ENCODE measurements around the gene PLPPR1. TPM values are rescaled to one million over a fixed set of nuclear protein-coding genes. Genes with fewer than 3 reads are reported as not detected.

The PLPPR1 gene
- polyA plus RNA-seq, 4 donors = 0.16 to 1.6 TPM; not detected in 2

- H3K27me3 ChIP-seq (ENCODE audit: control insufficient read depth in 3 of 3, insufficient read depth in 3 of 3, low read length in 3 of 3) = peaks cover 0 to 4% (median 0%) of the 10 kb centered on the region in 3 donors
- FAIRE-seq = no peak
- DNase-seq = no peak
- H3K27ac ChIP-seq (ENCODE audit: low read depth in 1 of 3, low read length in 2 of 3) = no peak overlapping the region
- no peak overlapping the region for H3K4me3 ChIP-seq (ENCODE audit: low read depth in 1 of 3, low read length in 3 of 3)
- no peaks in the 10 kb centered on the region for H3K9me3 ChIP-seq (ENCODE audit: control insufficient read depth in 2 of 2, insufficient read depth in 1 of 2, low read depth in 1 of 2, low read length in 1 of 2)
- WGBS, 3 donors = 26 to 65% (median 43%) methylated on average over 1 of the region's 1 CpG
- no peaks in the 10 kb centered on the region for H3K36me3 ChIP-seq (ENCODE audit: control insufficient read depth in 3 of 3, insufficient read depth in 2 of 3, low read depth in 1 of 3, low read length in 3 of 3)
- H3K4me1 ChIP-seq (ENCODE audit: control insufficient read depth in 3 of 3, insufficient read depth in 2 of 3, low read depth in 1 of 3, low read length in 2 of 3) = peaks cover 7 to 23% (median 8%) of the 10 kb centered on the region in 3 donors
Observed at GRCh38 chr9:101350285-101350684, 321.8 kb downstream of the PLPPR1 start.

GRCh38 chr9:101352892-101353463 lies 324.5 kb downstream of the PLPPR1 start:
- DNase-seq = peak; percentile 32 to 67
- no peak for FAIRE-seq
- H3K9me3 ChIP-seq (ENCODE audit: control insufficient read depth in 2 of 2, insufficient read depth in 1 of 2, low read depth in 1 of 2, low read length in 1 of 2) = peaks cover 0 to 4% of the 10 kb centered on the region in 2 donors
- H3K27ac ChIP-seq (ENCODE audit: low read depth in 1 of 3, low read length in 2 of 3) = peak overlapping the region in 1 of 3 donors; percentile 13
- H3K36me3 ChIP-seq (ENCODE audit: control insufficient read depth in 3 of 3, insufficient read depth in 2 of 3, low read depth in 1 of 3, low read length in 3 of 3) = no peaks in the 10 kb centered on the region
- WGBS, 3 donors = 22 to 64% (median 39%) methylated on average over 6 of the region's 6 CpGs
- peaks cover 7 to 30% (median 8%) of the 10 kb centered on the region in 3 donors for H3K4me1 ChIP-seq (ENCODE audit: control insufficient read depth in 3 of 3, insufficient read depth in 2 of 3, low read depth in 1 of 3, low read length in 2 of 3)
- no peak overlapping the region for H3K4me3 ChIP-seq (ENCODE audit: low read depth in 1 of 3, low read length in 3 of 3)
- H3K27me3 ChIP-seq (ENCODE audit: control insufficient read depth in 3 of 3, insufficient read depth in 3 of 3, low read length in 3 of 3) = peaks cover 0 to 4% (median 0%) of the 10 kb centered on the region in 3 donors

GRCh38 chr9:101353683-101354082 lies 325.2 kb downstream of the PLPPR1 start:
- DNase-seq = peak in 1 of 2 donors; percentile 1
- no peaks in the 10 kb centered on the region for H3K36me3 ChIP-seq (ENCODE audit: control insufficient read depth in 3 of 3, insufficient read depth in 2 of 3, low read depth in 1 of 3, low read length in 3 of 3)
- FAIRE-seq = no peak
- peaks cover 7 to 30% (median 8%) of the 10 kb centered on the region in 3 donors for H3K4me1 ChIP-seq (ENCODE audit: control insufficient read depth in 3 of 3, insufficient read depth in 2 of 3, low read depth in 1 of 3, low read length in 2 of 3)
- H3K27me3 ChIP-seq (ENCODE audit: control insufficient read depth in 3 of 3, insufficient read depth in 3 of 3, low read length in 3 of 3) = peaks cover 0 to 4% (median 0%) of the 10 kb centered on the region in 3 donors
- 69 to 76% (median 69%) methylated on average over 2 of the region's 2 CpGs for WGBS, 3 donors
- no peak overlapping the region for H3K4me3 ChIP-seq (ENCODE audit: low read depth in 1 of 3, low read length in 3 of 3)
- H3K27ac ChIP-seq (ENCODE audit: low read depth in 1 of 3, low read length in 2 of 3) = no peak overlapping the region
- H3K9me3 ChIP-seq (ENCODE audit: control insufficient read depth in 2 of 2, insufficient read depth in 1 of 2, low read depth in 1 of 2, low read length in 1 of 2) = peaks cover 0 to 4% of the 10 kb centered on the region in 2 donors

GRCh38 chr9:101354143-101354764 lies 325.7 kb downstream of the PLPPR1 start:
- WGBS, 3 donors = 39 to 74% (median 59%) methylated on average over 5 of the region's 5 CpGs
- FAIRE-seq (no peak), DNase-seq (peak; percentile 82 to 92)
- Histone ChIP-seq H3K36me3 (ENCODE audit: control insufficient read depth in 3 of 3, insufficient read depth in 2 of 3, low read depth in 1 of 3, low read length in 3 of 3) (no peaks in the 10 kb centered on the region), H3K9me3 (ENCODE audit: control insufficient read depth in 2 of 2, insufficient read depth in 1 of 2, low read depth in 1 of 2, low read length in 1 of 2) (peaks cover 0 to 4% of the 10 kb centered on the region in 2 donors), H3K4me1 (ENCODE audit: control insufficient read depth in 3 of 3, insufficient read depth in 2 of 3, low read depth in 1 of 3, low read length in 2 of 3) (peaks cover 7 to 30% (median 8%) of the 10 kb centered on the region in 3 donors), H3K4me3 (ENCODE audit: low read depth in 1 of 3, low read length in 3 of 3) (no peak overlapping the region), H3K27me3 (ENCODE audit: control insufficient read depth in 3 of 3, insufficient read depth in 3 of 3, low read length in 3 of 3) (peaks cover 0 to 4% (median 0%) of the 10 kb centered on the region in 3 donors), H3K27ac (ENCODE audit: low read depth in 1 of 3, low read length in 2 of 3) (peak overlapping the region in 2 of 3 donors; percentile 45 to 83)

GRCh38 chr9:101354765-101355708 lies 326.5 kb downstream of the PLPPR1 start:
- Histone ChIP-seq H3K36me3 (ENCODE audit: control insufficient read depth in 3 of 3, insufficient read depth in 2 of 3, low read depth in 1 of 3, low read length in 3 of 3) (no peaks in the 10 kb centered on the region), H3K27ac (ENCODE audit: low read depth in 1 of 3, low read length in 2 of 3) (peak overlapping the region; percentile 45 to 83 (median 78)), H3K27me3 (ENCODE audit: control insufficient read depth in 3 of 3, insufficient read depth in 3 of 3, low read length in 3 of 3) (peaks cover 0 to 4% (median 0%) of the 10 kb centered on the region in 3 donors), H3K9me3 (ENCODE audit: control insufficient read depth in 2 of 2, insufficient read depth in 1 of 2, low read depth in 1 of 2, low read length in 1 of 2) (peaks cover 0 to 4% of the 10 kb centered on the region in 2 donors), H3K4me1 (ENCODE audit: control insufficient read depth in 3 of 3, insufficient read depth in 2 of 3, low read depth in 1 of 3, low read length in 2 of 3) (peaks cover 7 to 30% (median 8%) of the 10 kb centered on the region in 3 donors), H3K4me3 (ENCODE audit: low read depth in 1 of 3, low read length in 3 of 3) (no peak overlapping the region)
- peak; percentile 55 to 61 for DNase-seq
- no peak for FAIRE-seq
- 23 to 55% (median 27%) methylated on average over 7 of the region's 7 CpGs for WGBS, 3 donors

GRCh38 chr9:101356619-101357018 lies 328.1 kb downstream of the PLPPR1 start:
- H3K27ac ChIP-seq (ENCODE audit: low read depth in 1 of 3, low read length in 2 of 3) = no peak overlapping the region
- H3K4me3 ChIP-seq (ENCODE audit: low read depth in 1 of 3, low read length in 3 of 3) = no peak overlapping the region
- H3K36me3 ChIP-seq (ENCODE audit: control insufficient read depth in 3 of 3, insufficient read depth in 2 of 3, low read depth in 1 of 3, low read length in 3 of 3) = no peaks in the 10 kb centered on the region
- 38 to 64% (median 45%) methylated on average over 1 of the region's 1 CpG for WGBS, 3 donors
- DNase-seq (no peak), FAIRE-seq (no peak)
- peaks cover 0 to 4% of the 10 kb centered on the region in 2 donors for H3K9me3 ChIP-seq (ENCODE audit: control insufficient read depth in 2 of 2, insufficient read depth in 1 of 2, low read depth in 1 of 2, low read length in 1 of 2)
- H3K27me3 ChIP-seq (ENCODE audit: control insufficient read depth in 3 of 3, insufficient read depth in 3 of 3, low read length in 3 of 3) = peaks cover 0 to 4% (median 0%) of the 10 kb centered on the region in 3 donors
- peaks cover 7 to 30% (median 8%) of the 10 kb centered on the region in 3 donors for H3K4me1 ChIP-seq (ENCODE audit: control insufficient read depth in 3 of 3, insufficient read depth in 2 of 3, low read depth in 1 of 3, low read length in 2 of 3)

GRCh38 chr9:101359679-101360078 lies 331.2 kb downstream of the PLPPR1 start:
- DNase-seq = no peak
- no peaks in the 10 kb centered on the region for H3K27me3 ChIP-seq (ENCODE audit: control insufficient read depth in 3 of 3, insufficient read depth in 3 of 3, low read length in 3 of 3)
- peaks cover 0 to 4% of the 10 kb centered on the region in 2 donors for H3K9me3 ChIP-seq (ENCODE audit: control insufficient read depth in 2 of 2, insufficient read depth in 1 of 2, low read depth in 1 of 2, low read length in 1 of 2)
- H3K4me3 ChIP-seq (ENCODE audit: low read depth in 1 of 3, low read length in 3 of 3) = no peak overlapping the region
- no peaks in the 10 kb centered on the region for H3K36me3 ChIP-seq (ENCODE audit: control insufficient read depth in 3 of 3, insufficient read depth in 2 of 3, low read depth in 1 of 3, low read length in 3 of 3)
- peaks cover 0 to 12% (median 0%) of the 10 kb centered on the region in 3 donors for H3K4me1 ChIP-seq (ENCODE audit: control insufficient read depth in 3 of 3, insufficient read depth in 2 of 3, low read depth in 1 of 3, low read length in 2 of 3)
- H3K27ac ChIP-seq (ENCODE audit: low read depth in 1 of 3, low read length in 2 of 3) = no peak overlapping the region
- WGBS, 3 donors = 64 to 85% (median 84%) methylated on average over 1 of the region's 1 CpG
- no peak for FAIRE-seq

- DNase-seq (no peak), FAIRE-seq (no peak)
- Histone ChIP-seq H3K4me3 (ENCODE audit: low read depth in 1 of 3, low read length in 3 of 3) (no peak overlapping the region), H3K27ac (ENCODE audit: low read depth in 1 of 3, low read length in 2 of 3) (no peak overlapping the region), H3K4me1 (ENCODE audit: control insufficient read depth in 3 of 3, insufficient read depth in 2 of 3, low read depth in 1 of 3, low read length in 2 of 3) (peaks cover 0 to 6% (median 0%) of the 10 kb centered on the region in 3 donors), H3K9me3 (ENCODE audit: control insufficient read depth in 2 of 2, insufficient read depth in 1 of 2, low read depth in 1 of 2, low read length in 1 of 2) (peaks cover 0 to 4% of the 10 kb centered on the region in 2 donors), H3K27me3 (ENCODE audit: control insufficient read depth in 3 of 3, insufficient read depth in 3 of 3, low read length in 3 of 3) (no peaks in the 10 kb centered on the region), H3K36me3 (ENCODE audit: control insufficient read depth in 3 of 3, insufficient read depth in 2 of 3, low read depth in 1 of 3, low read length in 3 of 3) (no peaks in the 10 kb centered on the region)
Observed at GRCh38 chr9:101360647-101361046, 332.1 kb downstream of the PLPPR1 start.

Measured in small intestine (tissue), 7 donors.